ENCODE results near the gene PCDH8.
"Not testable (repeated sequence)": the region's sequence is repeated elsewhere in the genome, so short reads cannot be mapped to it uniquely, and the experiment has no call there.

The PCDH8 gene

DNA sequence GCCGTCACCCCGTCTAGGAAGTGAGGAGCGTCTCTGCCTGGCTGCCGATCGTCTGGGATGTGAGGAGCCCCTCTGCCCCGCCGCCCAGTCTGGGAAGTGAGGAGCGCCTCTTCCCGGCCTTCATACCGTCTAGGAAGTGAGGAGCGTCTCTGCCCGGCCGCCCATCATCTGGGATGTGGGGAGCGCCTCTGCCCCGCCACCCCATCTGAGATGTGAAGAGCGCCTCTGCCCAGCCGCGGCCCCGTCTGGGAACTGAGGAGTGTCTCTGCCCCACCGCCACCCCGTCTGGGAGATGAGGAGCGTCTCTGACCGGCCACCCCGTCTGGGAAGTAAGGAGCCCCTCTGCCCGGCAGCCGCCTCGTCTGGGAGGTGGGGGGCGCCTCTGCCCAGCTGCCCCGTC is 30.6 kb downstream of the PCDH8 start:
- not testable (repeated sequence) for DNase-seq (ENCODE audit: low read depth)

- no peak for DNase-seq (ENCODE audit: low read depth)
Observed at GRCh38 chr13:52815330-52815729, 33.1 kb downstream of the PCDH8 start.

DNA sequence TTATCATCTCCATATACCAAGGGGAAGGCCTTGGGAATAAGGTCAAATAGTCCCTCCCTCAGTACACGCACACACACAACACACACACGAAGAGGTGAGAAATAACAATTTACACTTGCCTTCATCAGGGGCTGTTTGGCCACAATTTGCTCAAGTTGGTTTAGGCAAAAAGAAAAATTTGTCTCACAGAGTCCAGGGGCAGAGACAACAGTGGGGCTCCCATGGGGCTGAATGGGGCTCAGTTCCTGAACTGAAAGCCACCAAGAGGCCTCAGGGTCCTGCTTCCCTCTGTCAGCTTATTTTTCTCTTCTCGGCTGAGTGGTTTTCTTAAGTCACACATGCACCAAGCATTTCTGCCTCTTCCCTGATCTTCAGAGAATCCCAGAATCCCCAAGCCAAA is 35.5 kb downstream of the PCDH8 start:
- no peak for DNase-seq (ENCODE audit: low read depth)

- no peak for DNase-seq (ENCODE audit: low read depth)
Observed at GRCh38 chr13:52811841-52812240, 36.6 kb downstream of the PCDH8 start.

GRCh38 chr13:52810526-52810925 is 37.9 kb downstream of the PCDH8 start:
- no peak for DNase-seq (ENCODE audit: low read depth)

DNA sequence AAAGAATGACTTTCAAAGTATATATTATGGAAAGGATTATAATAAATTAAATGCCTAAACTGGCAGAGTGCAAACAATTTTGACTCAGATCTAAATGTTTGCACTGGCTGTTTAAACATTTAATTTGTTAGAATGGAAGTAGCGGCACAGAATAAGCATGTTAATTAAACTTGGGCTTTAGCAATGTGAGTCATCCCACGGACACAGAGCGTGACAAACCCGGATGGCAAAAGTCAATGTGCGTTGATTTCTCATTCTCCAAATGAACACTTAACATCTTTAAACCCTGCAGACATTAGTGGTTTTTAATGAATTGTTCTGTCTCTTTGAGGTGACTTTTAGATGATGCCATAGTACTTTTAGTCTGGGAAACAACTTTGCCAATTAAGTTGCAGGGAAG is 38.4 kb downstream of the PCDH8 start:
- no peak for DNase-seq (ENCODE audit: low read depth)

GRCh38 chr13:52809310-52809769 is 39.1 kb downstream of the PCDH8 start:
- DNase-seq (ENCODE audit: low read depth) = peak; percentile 31

- no peak for DNase-seq (ENCODE audit: low read depth)
Observed at GRCh38 chr13:52808842-52809219, 39.6 kb downstream of the PCDH8 start.

GRCh38 chr13:52806029-52806428 is 42.4 kb downstream of the PCDH8 start:
- DNase-seq (ENCODE audit: low read depth) = no peak

DNA sequence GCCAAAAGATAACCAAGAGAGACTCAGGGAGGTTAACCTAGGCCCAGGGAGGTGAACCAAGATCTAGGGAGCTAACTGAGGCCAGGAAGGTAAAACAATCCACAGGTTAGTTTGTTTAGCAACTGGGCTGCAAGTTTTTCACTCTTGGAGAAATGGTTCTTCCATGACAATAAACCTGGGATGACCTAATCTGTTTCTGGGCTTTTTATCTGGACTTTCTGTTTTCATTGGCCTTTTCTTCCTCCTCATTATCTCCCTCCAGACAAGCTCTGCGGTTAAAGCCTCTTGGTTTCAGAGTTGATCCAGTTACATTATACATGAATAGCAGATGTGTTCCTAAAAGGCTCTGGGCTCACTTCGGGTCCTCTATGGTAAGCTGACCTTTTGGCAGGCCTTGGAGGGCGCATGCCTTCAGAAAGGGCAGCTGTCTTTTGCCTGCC is 44.2 kb downstream of the PCDH8 start:
- no peak for DNase-seq (ENCODE audit: low read depth)

DNA sequence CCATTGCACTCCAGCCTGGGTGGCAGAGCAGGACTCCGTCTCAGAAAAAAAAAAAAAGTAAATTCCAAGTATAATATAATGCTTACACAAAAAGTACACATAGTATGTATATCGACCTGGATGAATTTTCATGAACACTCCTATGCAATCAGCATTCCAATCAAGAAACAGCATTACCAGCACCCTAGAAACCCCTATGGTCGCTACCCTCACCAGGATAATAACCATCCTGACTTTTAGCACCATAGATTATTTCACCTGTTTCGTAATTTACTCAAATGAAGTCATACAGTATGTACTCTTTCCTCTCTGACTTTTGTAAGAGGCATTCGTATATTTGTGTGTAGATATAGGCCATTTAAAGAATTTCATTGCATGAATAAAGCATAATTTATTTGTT is 47.6 kb downstream of the PCDH8 start:
- DNase-seq (ENCODE audit: low read depth) = no peak

- DNase-seq (ENCODE audit: low read depth) = no peak
Observed at GRCh38 chr13:52798770-52799430, 49.5 kb downstream of the PCDH8 start.

GRCh38 chr13:52797176-52797575 is 51.3 kb downstream of the PCDH8 start:
- no peak for DNase-seq (ENCODE audit: low read depth)

DNA sequence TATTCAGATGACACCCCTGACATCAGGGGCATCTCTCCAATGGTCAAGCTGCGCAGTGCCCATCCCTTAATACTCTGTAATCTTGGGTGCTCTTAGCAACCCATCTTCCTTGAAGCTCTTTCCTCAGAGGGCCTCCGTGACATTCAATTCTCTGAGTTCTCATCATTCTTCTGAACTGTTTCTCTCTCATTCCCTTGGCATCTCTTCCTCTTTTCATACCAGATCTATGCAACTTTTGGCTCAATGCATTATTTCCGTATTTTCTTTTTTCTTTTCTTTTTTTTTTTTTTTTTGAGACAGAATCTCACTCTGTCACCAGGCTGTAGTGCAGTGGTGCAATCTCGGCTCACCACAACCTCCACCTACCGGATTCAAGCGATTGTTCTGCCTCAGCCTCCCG is 53.9 kb downstream of the PCDH8 start:
- no peak for DNase-seq (ENCODE audit: low read depth)

DNA sequence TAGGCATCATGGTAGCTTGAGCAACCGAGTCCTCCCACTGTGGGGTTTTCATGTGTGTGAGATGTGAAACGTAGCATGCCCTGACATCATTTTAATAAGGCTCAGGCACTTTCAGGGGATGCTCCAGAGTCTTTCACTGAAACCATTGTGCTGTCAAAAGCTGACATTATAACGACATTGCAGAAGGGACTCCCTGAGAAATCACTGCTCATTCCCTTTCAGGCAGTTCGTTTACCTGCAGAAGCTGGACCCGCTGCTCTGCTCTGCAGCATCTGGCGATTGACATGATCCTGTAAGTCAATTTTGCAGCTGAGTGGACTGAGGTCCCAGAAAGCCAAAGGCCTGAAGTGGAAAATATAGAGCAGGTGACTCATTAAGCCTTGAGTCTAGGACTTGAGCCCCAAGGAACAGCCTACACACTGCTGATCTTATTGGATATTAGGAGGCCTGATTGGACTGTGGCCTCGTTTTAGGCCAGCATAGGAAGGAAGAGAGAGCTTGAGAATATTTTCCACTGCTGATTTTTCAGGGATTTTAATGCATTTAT is 54.9 kb downstream of the PCDH8 start:
- DNase-seq (ENCODE audit: low read depth) = no peak

Measured in activated T-cell treated with anti-CD3 and anti-CD28 coated beads for 48 hours (primary cell).